ENCODE data around the gene DOCK10.

DNA sequence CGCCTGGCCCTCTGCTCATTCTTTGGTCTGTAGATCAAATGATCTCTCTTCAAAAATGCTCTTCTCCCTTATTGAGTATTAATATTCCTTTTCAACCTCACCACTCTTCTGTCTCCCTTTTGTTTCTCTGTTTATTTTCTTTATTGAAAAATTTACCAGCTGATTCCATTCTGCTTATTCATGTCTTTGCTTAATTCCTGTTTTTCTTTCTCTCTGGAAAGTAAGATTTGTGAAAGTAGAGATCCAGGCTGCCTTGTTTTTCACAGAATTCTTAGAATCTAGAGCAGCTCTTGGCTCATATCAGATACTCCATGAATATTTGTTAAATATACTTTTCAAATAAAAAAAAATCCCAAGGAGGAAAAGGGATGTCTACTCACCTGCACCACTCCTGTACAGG is 157.0 kb downstream of the DOCK10 start:
- TF ChIP-seq, protein P1, sequence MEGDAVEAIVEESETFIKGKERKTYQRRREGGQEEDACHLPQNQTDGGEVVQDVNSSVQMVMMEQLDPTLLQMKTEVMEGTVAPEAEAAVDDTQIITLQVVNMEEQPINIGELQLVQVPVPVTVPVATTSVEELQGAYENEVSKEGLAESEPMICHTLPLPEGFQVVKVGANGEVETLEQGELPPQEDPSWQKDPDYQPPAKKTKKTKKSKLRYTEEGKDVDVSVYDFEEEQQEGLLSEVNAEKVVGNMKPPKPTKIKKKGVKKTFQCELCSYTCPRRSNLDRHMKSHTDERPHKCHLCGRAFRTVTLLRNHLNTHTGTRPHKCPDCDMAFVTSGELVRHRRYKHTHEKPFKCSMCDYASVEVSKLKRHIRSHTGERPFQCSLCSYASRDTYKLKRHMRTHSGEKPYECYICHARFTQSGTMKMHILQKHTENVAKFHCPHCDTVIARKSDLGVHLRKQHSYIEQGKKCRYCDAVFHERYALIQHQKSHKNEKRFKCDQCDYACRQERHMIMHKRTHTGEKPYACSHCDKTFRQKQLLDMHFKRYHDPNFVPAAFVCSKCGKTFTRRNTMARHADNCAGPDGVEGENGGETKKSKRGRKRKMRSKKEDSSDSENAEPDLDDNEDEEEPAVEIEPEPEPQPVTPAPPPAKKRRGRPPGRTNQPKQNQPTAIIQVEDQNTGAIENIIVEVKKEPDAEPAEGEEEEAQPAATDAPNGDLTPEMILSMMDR (IDR thresholded peaks at IDR 0.05), result no peak
- TF ChIP-seq EZH2 (IDR thresholded peaks at IDR 0.05; ENCODE audit: borderline replicate concordance, insufficient read depth, low read depth, low read length, poor library complexity, severe bottlenecking), result no peak
